Activated CD8-positive, alpha-beta memory T cell treated with anti-CD3 and anti-CD28 coated beads, Interleukin-2, amount 50 U/mL, for 4 hours (primary cell): ENCODE data around the gene TANC1.
A peak's percentile ranks its signal among the peaks of the same experiment; 100 is the strongest.

Source experiments
- DNase-seq: peaks from one replicate; pipeline ENCODE4 v3.0.0-alpha.2; 2020

Gene TANC1

GRCh38 chr2:159204381-159205144 is 236.1 kb downstream of the TANC1 start:
- DNase-seq, result no peak

- DNase-seq, result no peak
These were observed 238.4 kb downstream of the TANC1 start for GRCh38 chr2:159206736-159207380.

- DNase-seq, result no peak
These were observed 240.0 kb downstream of the TANC1 start for GRCh38 chr2:159208438-159208837.

- peak; percentile 30 for DNase-seq
These were observed 241.2 kb downstream of the TANC1 start for GRCh38 chr2:159209341-159210306.

GRCh38 chr2:159211447-159212396 is 243.3 kb downstream of the TANC1 start:
- DNase-seq, result no peak

- no peak for DNase-seq
These were observed 244.9 kb downstream of the TANC1 start for GRCh38 chr2:159213296-159213695.

GRCh38 chr2:159214325-159214865 is 246.0 kb downstream of the TANC1 start:
- no peak for DNase-seq

GRCh38 chr2:159215116-159215515 is 246.7 kb downstream of the TANC1 start:
- DNase-seq, result no peak

- DNase-seq, result no peak
These were observed 249.2 kb downstream of the TANC1 start for GRCh38 chr2:159217676-159218075.

GRCh38 chr2:159218389-159218788 is 249.9 kb downstream of the TANC1 start:
- no peak for DNase-seq

- no peak for DNase-seq
These were observed 251.1 kb downstream of the TANC1 start for GRCh38 chr2:159219394-159219998.

- no peak for DNase-seq
These were observed 255.8 kb downstream of the TANC1 start for GRCh38 chr2:159224061-159224813.

GRCh38 chr2:159225025-159226016 is 256.9 kb downstream of the TANC1 start:
- DNase-seq, result no peak

- peak; percentile 36 for DNase-seq
These were observed 257.6 kb downstream of the TANC1 start for GRCh38 chr2:159226059-159226461.

GRCh38 chr2:159226608-159227385 is 258.4 kb downstream of the TANC1 start:
- no peak for DNase-seq

GRCh38 chr2:159227467-159227866 is 259.0 kb downstream of the TANC1 start:
- DNase-seq, result no peak

- no peak for DNase-seq
These were observed 259.7 kb downstream of the TANC1 start for GRCh38 chr2:159228081-159228581.

- DNase-seq, result no peak
These were observed 261.2 kb downstream of the TANC1 start for GRCh38 chr2:159229476-159230144.
